8988T (cell line): ENCODE results near the gene TRPC4AP.
"Not testable (repeated sequence)": the region's sequence is repeated elsewhere in the genome, so short reads cannot be mapped to it uniquely, and the experiment has no call there.

Experiments
- DNase-seq: peaks from one replicate; pipeline ENCODE4 v3.0.0; 2011

Gene TRPC4AP

DNA sequence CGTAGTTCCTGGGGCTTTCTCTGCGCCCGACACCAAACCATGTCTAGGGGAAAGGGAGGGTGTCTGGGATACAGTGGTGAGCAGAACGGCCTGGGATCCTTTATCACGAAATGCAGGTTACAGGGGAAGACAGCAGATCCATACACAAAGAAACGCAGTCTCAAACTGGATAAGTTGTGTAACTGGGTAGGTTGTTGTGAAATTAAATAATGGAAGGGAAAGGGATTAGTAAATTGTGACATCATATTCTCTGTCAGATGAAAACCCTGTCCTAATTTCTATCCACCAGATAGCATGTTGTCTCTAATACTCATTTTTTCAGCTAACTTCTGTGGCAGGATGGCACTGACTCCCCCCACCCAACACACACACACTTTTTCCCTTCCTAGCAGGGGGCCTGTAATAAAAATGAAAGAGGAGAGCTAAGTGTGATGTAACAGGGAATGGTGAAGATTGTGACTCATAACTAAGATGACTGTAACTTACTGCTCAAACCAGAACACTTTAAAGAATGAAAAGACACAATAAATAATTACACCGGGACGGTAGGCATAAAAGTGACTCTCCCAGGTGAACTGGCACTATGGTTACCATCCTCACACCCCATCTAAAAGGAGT is 769 bp upstream of the TRPC4AP start:
- no peak for DNase-seq

DNA sequence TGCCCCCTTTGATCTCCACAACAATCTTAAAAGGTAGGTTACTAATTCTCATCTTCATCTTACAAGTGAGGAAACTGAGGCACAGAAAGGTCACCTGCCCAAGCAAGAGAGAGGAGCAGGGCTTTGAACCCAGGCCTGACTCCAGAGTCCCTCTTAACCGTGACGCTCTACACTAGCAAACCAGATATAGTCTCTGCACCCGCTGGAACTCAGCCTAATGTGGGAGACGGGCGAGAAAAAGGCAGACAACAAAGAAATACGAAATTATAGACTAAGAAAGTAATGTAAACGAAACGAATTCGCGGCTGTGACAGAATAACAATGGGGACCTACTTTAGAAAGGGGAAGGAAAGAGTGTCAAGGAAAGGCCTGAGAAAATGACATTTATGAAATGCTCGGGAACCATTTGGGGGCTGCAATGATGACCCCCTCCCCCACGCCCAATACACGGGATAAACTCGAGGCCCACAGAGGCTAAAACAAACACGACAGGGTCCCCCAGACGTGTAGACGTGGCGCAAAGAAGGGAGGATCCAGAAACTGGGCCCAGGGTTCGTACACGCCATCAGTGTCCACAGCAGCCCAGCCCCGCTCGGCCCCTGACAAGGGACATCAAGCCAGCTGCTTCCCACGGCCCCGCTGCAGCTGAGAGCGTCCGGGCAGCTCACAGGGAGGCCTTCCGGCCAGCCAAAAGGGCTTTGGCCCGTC is 637 bp downstream of the TRPC4AP start:
- DNase-seq: no peak

DNA sequence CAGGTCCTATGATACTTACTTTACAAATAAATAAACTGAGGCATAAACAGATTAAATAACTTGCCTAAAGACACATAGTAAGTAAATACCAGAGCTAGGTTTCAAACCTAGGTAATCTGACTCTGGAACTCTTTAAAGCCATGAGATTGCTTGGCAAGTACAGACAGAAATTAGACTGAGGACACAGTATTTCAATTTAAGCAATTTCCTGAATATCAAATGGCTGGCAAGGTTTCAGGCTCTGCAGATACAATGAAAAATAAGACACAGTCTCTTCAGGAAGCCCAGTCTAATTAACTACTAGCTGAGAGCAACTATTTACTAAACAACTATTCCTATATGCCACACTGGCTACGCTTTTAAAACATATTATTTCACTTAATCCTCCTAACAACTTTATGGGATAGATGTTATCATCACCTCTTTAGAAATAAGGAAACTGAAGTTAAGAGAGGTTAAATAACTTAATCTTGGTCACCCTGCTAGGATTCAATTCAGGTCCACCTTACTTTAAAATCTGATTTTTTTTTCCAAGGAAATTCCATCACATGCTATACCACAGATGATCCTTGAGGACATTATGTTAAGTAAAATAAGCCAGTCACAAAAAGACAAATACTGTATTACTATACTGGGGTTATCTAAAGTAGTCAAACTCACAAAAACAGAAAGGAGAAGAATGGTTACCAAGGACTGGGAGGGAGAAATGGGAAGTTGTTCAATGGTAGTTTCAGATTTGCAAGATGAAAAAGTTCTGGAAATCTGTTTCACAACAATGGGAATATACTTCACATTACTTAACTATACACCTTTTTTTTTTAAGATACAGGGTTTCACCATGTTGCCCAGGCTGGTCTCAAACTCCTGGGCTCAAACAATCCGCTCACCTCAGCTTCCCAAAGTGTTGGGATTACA is 4.1 kb downstream of the TRPC4AP start:
- DNase-seq: no peak

DNA sequence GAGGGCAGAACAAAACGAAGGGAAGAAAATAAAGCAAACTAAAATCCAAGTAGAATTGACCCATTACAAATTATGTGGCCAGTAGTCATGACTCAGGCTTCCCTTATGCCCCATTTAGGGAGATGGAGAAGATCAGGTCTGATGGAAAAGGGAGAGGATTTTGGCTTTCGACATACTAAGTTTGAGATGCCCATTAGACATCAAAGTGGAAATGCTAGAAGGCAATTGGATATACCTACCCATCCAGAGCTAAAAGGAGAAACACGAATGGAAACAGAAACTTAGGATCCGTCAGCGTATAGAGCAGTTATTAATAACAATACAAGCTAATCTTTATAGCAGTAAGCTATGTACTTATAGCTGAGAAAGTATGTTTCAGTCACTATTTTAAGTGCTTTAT is 4.8 kb downstream of the TRPC4AP start:
- no peak for DNase-seq

DNA sequence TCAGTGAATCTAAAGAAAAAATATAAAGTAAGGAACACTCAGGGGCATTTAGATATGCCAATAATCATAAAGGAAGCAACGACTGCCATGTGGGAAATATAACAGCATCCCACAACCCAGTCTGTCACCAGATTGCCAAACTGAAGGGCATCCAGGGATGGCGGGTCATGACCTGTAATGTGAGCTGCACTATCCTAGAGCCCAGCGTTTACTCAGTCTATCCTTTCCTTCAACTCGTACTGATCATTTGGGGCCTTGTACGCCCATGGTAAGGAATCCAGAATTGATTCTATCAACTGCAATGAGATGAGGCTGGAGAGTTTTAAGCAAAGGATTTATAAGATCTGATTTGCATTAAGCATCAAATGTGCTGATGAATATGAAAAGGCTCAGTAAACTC is 5.3 kb downstream of the TRPC4AP start:
- no peak for DNase-seq

DNA sequence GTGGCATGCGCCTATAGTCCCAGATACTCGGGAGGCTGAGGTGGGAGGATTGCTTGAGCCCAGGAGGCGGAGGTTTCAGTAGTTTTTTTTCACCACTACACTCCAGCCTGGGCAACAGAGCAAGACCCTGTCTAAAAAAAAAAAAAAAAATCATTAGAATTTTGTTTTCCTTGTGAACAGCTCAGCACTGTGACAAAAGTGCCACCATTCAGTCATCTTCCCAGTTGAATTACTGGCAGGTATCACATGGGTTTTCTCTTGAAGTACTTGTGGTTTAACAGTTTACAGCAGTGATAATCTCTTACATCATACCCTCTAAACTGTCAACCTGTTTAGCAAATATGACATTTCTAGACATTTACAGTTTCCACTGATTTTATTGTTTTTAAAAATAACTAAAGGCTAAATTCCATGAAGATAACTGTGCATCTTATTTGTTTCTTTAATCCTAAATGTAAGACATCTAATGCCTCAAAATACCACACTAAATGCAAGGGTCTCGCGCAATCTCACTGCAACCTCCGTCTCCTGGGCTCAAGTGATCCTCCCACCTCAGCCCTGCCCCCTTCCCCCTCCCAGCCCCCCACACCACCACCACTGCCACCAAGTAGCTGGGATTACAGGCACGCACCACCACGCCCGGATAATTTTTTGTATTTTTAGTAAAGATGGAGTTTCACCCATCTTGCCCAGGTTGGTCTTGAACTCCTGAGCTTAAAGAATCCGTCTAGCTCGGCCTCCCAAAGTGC is 7.0 kb downstream of the TRPC4AP start:
- DNase-seq: no peak

DNA sequence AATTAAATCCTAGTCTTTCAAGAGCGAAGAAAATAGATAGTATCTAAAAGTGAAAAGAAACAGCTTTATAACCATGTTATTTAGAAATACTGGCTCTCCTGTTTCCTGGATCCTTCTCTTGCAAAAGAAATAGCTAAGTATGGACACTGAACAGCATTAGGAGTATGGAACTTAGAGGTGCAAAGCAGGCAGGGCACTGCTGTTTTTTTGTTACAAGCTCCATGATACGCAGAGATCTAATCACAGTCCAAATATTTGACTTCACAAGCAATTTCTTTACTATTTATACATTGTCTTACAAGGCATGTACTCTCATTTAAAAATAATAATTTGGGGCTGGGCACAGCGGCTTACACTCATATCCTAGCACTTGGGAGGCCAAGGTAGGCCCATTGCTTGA is 7.6 kb downstream of the TRPC4AP start:
- no peak for DNase-seq

DNA sequence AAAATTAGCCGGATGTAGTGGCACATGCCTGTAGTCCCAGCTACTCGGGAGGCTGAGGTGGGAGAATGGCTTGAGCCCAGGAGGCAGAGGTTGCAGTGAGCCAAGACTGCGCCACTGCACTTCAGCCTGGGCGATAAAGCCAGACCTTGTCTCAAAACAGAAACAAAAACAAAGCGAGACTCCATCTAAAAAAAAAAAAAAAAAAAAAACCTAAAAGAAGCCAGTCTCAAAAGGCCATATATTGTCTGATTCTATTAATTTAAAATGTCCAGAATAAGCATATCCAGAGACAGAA is 12.3 kb downstream of the TRPC4AP start:
- DNase-seq: not testable (repeated sequence)

DNA sequence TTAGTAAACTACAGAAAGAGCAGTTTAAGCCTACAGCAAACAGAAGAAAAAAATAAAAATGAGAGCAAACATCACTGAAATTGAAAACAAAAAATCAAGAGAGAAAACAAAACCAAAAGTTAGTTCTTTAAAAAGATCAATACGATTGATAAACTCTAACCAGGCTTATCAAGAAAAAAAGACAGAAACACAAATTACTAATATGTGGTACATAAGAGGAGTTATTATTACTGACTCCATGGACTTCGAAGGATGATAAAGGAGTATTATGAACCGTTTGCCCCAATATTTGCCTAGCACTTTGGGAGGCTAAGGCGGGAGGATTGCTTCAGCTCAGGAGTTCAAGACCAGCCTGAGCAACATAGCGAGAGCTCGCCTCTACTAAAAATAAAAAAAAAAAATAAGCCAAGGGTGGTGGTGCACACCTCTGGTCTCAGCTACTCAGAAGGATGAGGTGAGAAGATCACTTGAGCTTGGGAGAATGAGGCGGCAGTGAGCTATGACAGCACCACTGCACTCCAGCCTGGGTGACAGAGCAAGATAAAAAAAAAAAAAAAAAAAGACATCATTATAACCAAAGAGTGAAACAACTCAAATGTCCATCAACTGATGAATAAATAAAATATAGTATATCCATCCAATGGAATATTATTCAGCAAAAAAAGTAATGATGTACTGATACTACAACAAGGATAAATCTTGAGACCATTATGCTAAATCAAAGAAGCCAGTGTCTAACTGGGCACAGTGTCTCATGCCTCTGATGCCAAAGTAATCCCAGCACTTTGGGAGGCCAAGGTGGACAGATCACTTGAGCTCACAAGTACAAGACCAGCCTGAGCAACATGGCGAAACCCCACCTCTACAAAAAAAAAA is 12.9 kb downstream of the TRPC4AP start:
- DNase-seq: no peak

DNA sequence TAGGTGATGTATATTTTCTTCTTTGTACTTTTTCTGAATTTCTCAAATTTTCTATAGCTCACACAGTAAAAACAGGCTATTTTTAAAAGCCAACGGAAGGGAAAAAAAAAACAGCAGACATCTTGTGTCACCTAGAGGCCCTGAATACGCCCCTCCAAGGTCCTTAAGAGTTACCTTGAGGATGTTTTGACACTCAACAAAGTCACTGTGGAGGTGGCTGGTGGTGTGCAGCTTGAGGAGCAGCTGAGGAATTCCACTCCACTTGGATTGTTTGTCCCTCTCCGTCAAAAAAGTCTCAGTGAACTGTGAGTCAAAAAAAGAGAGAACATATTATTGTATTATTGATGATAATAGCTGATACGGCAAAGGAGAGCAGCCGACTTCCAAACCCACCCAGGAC is 14.7 kb downstream of the TRPC4AP start:
- no peak for DNase-seq

DNA sequence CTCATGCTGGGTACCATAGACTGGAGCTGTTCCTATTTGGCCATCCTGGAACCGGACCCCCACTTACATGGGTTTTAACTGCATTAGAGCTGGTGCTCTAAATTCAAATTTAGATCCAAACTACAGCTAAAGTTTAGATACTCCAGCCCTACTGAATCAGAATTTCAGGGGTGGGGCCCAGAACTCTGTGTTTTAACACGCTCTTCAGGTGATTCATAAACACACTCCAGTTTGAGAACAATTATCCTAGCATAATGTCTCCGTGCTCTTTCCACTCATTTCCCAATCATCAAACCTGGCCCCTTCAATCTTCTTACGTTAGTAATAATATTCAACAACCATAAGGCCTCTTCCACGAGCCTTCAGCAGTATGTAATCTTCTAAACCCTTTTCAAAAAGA is 15.3 kb downstream of the TRPC4AP start:
- DNase-seq: no peak

DNA sequence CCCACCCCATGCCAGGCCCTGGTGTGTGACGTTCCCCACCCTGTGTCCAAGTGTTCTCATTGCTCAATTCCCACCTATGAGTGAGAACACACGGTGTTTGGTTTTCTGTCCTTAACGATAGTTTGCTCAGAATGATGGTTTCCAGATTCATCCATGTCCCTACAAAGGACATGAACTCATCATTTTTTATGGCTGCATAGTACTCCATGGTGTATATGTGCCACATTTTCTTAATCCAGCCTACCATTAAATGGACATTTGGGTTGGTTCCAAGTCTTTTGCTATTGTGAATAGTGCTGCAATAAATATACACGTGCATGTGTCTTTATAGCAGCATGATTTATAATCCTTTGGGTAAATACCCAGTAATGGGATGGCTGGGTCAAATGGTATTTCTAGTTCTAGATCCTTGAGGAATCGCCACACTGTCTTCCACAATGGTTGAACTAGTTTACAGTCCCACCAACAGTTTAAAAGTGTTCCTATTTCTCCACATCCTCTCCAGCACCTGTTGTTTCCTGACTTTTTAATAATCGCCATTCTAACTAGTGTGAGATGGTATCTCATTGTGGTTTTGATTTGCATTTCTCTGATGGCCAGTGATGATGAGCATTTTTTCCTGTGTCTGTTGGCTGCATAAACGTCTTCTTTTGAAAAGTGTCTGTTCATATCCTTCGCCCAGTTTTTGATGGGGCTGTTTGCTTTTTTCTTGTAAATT is 21.0 kb downstream of the TRPC4AP start:
- DNase-seq: not testable (repeated sequence)

DNA sequence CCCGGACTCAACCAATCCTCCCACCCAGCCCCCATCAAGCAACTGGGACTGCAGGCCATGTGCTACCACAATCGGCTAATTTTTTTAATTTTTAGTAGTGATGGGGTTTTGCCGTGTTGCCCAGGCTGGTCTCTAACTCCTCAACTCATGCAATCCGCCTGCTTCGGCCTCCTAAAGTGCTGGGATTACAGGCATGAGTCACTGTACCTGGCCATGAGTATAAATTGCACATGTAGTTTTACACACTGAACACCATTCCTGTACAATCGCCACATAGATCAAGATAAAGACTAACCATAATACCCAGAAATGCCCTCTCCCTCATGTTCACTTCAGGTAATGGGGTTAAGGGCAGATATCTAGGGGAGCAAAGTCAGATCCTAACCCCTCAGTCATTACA is 26.4 kb downstream of the TRPC4AP start:
- DNase-seq: no peak

DNA sequence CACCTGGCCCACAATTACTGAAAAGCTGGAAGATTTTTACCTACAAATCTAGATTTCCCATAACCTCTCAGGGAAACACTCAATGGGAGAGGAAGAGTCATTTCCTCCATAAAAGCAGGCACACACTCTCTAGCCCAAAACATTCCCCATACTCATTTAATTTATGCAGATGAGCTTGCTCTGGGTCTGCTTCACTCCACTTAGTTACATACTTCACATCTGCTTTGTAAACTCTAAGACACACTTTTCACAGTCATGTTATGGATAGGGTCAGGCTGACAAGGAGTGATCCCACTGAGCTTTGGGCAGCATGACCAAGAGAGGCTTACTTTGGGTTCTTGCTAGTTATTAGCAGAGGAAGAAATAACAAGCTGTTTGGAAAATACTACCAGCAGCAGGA is 27.4 kb downstream of the TRPC4AP start:
- DNase-seq: no peak

DNA sequence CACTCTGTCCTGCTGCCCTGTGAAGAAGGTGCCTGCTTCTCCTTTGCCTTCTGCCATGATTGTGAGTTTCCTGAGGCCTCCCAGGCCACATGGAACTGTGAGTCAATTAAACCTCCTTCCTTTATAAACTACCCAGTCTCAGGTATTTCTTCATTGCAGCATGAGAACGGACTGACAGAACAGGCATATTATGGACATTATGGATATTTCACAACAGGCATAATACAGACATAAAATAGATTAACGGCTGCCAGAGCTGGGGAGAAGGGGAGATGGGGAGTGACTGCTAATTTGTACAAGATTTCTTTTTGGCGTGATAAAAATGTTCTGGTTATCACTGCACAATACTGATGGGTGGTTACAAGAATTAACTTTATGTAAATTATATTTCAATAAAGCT is 29.4 kb downstream of the TRPC4AP start:
- DNase-seq: no peak

DNA sequence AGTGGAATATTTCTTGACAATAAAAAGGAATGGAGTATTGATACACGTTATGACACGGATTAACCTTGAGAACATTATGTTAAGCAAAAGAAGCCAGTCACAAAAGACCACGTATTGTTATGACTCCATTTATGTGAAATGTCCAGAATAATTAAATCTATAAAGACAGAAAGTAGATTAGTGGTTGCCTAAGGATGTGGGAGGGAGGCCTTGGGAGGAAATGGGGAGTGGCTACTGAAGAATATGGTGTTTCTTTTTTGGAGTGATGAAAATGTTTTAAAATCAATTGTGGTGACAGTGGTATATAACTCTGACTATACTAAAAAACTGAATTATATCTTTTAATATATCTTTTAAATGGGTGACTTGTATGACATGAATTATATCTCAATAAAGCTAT is 30.1 kb downstream of the TRPC4AP start:
- DNase-seq: no peak

DNA sequence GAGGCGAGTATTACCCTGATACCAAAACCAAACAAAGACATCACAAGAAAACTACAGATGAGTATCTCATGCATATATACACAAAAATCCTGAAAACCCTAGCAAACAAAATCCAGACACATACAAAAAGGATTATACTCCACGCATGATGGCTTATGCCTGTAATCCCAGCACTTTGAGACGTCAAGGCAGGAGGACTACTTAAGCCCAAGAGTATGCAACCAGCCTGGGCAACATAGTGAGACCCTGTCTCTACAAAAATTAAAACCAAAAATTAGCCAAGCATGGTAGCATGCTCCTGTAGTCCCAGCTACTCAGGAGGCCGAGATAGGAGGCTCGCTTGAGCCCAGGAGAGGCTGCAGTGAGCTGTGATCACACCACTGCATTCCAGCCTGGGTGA is 32.4 kb downstream of the TRPC4AP start:
- no peak for DNase-seq

DNA sequence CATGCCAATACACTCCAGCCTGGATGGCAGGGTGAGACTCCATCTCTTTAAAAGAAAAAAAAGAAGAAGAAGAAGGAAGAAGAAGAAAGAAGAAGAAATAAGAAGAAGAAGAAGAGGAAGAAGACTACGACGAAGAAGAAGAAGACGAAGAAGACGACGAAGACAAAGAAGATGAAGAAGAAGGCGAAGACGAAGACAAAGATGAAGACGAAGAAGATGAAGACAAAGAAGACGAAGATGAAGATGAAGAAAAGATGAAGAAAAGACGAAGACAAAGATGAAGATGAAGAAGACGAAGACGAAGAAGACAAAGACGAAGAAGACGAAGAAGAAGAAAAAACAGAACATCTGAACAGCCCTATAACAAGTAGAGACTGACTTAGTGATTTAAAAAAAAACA is 33.0 kb downstream of the TRPC4AP start:
- no peak for DNase-seq

DNA sequence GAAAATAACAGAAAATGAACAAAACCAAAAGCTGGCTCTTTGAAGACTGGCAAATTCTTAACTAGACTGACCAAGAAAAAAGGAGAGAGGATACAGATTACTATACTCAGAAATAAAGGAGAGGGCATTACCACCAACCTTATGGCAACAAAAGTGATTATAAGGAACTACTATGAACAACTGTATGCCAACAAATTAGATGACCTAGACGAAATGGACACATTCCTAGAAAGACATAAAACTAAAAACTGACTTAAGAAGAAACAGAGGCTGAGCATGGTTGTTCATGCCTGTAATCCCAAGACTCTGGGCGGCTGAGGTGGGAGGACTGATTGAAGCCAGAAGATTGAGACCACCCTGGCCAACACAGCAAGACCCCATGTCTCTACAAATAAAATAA is 33.5 kb downstream of the TRPC4AP start:
- DNase-seq: no peak

DNA sequence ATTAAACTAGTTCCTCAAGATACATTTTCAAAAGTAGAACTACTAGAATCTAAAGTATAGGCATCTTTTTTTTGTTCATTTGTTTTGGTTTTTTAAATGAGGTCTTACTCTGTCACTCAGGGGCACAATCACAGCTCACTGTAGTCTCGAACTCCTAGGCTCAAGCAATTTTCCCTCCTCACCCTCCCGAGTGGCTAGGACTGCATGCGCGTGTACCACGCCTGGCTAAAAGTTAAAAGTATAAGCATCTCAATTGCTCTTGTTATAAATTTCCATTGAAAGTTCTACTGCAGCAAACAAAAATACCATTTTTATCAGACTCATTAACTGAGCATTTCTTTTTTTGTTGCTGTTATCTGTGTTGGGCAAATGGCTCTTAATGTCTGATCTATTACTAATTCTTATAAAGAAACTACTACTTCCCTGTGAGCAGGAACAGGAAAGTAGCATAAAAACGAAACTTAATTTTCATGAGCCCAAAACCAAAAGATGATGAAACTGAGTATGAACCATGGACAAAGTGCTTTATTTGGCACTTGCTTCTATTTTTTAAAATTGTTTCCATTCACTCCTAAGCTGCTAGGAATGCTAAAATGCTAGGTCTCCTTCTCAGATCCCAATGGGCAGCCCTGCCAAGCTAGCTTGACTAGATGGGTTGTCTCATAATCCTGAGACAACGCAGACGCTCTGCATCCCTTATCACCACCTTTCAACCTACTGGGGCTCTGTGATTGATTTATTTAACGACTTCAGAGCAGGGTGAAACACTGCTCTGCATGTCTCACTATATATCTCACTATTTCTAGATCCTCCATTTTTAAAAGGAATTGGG is 36.9 kb downstream of the TRPC4AP start:
- DNase-seq: no peak

DNA sequence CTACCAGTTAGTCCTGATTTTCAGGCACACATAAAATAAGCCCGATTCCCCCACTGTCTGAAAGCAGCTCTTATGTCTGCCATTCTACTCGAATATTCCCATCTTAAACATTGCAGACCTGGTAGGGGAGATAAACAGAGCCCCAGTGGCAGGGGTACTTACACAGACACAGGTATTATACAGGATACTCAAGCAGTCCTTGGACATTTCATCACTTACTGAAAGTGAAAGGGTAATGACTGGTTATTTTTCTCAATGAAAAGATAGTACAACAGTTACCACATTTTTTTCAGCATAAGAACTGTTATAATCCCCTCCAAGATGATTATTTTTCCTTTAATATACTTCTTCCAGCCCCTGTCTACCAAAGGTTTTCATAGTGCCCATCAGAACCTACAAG is 37.8 kb downstream of the TRPC4AP start:
- no peak for DNase-seq
